Measurements from ENCODE around the gene IVD.

DNA sequence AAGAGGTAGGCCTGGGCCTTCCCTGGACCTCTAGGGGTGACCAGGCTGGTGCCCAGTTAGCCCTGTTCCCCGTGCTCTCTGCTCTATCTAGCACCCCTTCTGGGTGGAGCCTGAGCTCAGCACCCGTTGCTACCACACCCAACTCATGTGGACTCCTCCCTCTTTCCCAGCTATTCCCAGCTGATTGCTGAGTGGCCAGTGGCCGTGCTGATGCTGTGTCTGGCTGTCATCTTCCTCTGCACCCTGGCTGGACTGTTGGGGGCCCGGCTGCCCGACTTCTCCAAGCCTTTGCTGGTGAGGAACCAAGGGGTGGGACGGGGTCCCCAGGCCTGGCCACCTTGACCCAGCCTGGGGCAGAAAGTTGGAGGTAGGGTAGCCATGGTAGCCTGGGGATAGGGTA, 41.3 kb upstream of the IVD start:
- TF ChIP-seq, protein P1, sequence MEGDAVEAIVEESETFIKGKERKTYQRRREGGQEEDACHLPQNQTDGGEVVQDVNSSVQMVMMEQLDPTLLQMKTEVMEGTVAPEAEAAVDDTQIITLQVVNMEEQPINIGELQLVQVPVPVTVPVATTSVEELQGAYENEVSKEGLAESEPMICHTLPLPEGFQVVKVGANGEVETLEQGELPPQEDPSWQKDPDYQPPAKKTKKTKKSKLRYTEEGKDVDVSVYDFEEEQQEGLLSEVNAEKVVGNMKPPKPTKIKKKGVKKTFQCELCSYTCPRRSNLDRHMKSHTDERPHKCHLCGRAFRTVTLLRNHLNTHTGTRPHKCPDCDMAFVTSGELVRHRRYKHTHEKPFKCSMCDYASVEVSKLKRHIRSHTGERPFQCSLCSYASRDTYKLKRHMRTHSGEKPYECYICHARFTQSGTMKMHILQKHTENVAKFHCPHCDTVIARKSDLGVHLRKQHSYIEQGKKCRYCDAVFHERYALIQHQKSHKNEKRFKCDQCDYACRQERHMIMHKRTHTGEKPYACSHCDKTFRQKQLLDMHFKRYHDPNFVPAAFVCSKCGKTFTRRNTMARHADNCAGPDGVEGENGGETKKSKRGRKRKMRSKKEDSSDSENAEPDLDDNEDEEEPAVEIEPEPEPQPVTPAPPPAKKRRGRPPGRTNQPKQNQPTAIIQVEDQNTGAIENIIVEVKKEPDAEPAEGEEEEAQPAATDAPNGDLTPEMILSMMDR (IDR thresholded peaks at IDR 0.05) = no peak
- no peak for TF ChIP-seq POLR2A (IDR thresholded peaks at IDR 0.05)
